NT2/D1 (cell line): ENCODE data around the gene TRIM47.
A peak's percentile ranks its signal among the peaks of the same experiment; 100 is the strongest.
"Not testable (repeated sequence)": the region's sequence is repeated elsewhere in the genome, so short reads cannot be mapped to it uniquely, and the experiment has no call there.

Source experiments
- DNase-seq: peaks from one replicate; pipeline ENCODE4 v3.0.0-alpha.2; 2011; ENCODE audit warnings: low read depth, low spot score
- H3K27me3 ChIP-seq: 2 replicates; pipeline ENCODE4 v1.6.0; 2011; ENCODE audit warnings: mild to moderate bottlenecking; ENCODE audit not compliant: insufficient read length, insufficient read depth
- H3K36me3 ChIP-seq: 2 replicates; pipeline ENCODE4 v1.6.1; 2011; ENCODE audit warnings: mild to moderate bottlenecking, low read length, mixed read lengths; ENCODE audit not compliant: insufficient read depth, insufficient read length
- H3K4me1 ChIP-seq: 2 replicates; pipeline ENCODE4 v1.5.1; 2011; ENCODE audit not compliant: insufficient read depth, insufficient read length
- H3K4me3 ChIP-seq: 2 replicates; pipeline ENCODE4 v1.5.1; 2011; ENCODE audit warnings: low read depth; ENCODE audit not compliant: insufficient read length
- H3K9ac ChIP-seq: 2 replicates; pipeline ENCODE4 v1.6.0; 2011; ENCODE audit warnings: low read depth; ENCODE audit not compliant: insufficient read length
- H3K9me3 ChIP-seq: 2 replicates; pipeline ENCODE4 v1.5.1; 2011; ENCODE audit warnings: mild to moderate bottlenecking, low read length; ENCODE audit not compliant: insufficient read depth
- SUZ12 ChIP-seq: IDR thresholded peaks from 2 replicates; pipeline ENCODE4 v1.6.1; 2011; ENCODE audit not compliant: insufficient read length, insufficient read depth; ENCODE audit errors: extremely low read depth
- YY1 ChIP-seq: IDR thresholded peaks from 2 replicates; pipeline ENCODE4 v1.6.1; 2011; ENCODE audit not compliant: insufficient read length, insufficient read depth
- ZNF274 ChIP-seq: IDR thresholded peaks from 2 replicates; pipeline ENCODE4 v1.6.1; 2011; ENCODE audit warnings: mild to moderate bottlenecking, low read depth, low read length

Gene TRIM47

DNA sequence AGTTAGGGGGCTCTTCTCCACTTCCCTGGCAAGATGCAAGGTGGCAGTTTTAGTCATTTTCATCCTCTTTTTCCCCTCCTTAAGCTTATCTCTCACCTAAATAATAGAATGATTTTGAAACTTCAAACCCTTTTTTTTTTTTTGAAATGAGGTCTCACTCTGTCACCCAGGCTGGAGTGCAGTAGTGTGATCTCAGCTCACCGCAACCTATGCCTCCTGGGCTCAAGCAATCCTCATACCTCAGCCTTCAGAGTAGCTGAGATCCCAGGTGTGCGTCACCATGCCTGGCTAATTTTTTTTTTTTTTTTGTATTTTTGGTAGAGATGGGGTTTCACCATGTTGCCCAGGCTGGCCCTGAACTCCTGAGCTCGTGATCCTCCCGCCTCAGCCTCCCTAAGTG is 13.5 kb downstream of the TRIM47 start:
- H3K27me3 ChIP-seq, H3K4me1 ChIP-seq, H3K9me3 ChIP-seq, H3K4me3 ChIP-seq, DNase-seq, H3K36me3 ChIP-seq, H3K9ac ChIP-seq: not testable (repeated sequence)

DNA sequence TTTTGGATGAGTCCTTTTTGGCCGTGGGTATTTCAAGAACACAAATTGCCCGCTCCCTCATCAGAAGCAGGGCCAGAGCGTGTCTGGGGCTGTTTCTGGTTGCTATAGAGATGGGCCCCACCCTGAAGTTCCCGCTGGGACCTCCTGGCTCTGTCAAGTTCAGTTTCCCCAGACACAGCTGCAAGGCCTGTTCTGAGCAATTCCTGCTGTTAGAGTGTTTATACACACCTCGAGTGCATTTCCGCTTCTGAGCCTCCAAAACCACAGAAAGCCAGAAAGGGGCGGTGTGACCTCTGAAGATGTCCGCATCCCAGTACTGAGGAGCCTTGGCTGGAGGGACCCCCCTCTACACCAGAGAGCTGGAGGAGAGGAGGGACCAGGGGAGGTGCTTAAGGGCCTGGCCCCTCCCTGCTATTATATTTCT is 13.9 kb downstream of the TRIM47 start:
- Histone ChIP-seq H3K9me3 (no peaks in the 10 kb centered on the region), H3K27me3 (no peaks in the 10 kb centered on the region), H3K4me1 (peaks cover 8% of the 10 kb centered on the region), H3K9ac (no peak overlapping the region), H3K4me3 (no peak overlapping the region), H3K36me3 (no peaks in the 10 kb centered on the region)
- DNase-seq: no peak
- TF ChIP-seq YY1: no peak

DNA sequence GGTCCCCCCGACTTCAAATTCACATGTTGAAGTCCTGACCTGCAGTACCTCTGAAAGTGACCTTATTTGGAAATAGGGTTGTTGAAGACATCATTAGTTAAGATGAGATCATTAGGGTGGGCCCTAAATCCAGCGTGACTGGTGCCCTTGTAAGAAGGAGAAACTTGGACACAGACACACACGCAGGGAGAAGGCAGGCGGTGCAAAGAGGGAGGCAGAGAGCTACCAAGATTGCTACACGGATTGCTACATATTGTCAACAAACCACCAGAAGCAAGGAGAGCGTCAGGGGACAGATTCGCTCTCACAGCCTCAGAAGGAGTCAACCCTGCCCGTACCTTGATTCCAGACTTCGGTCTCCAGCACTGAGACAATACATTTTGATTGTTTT is 16.5 kb downstream of the TRIM47 start:
- Histone ChIP-seq H3K4me1 (peaks cover 10% of the 10 kb centered on the region), H3K36me3 (no peaks in the 10 kb centered on the region), H3K9me3 (no peaks in the 10 kb centered on the region), H3K4me3 (no peak overlapping the region), H3K9ac (no peak overlapping the region), H3K27me3 (no peaks in the 10 kb centered on the region)
- TF ChIP-seq ZNF274 (no peak), SUZ12 (no peak), YY1 (no peak)
- no peak for DNase-seq

DNA sequence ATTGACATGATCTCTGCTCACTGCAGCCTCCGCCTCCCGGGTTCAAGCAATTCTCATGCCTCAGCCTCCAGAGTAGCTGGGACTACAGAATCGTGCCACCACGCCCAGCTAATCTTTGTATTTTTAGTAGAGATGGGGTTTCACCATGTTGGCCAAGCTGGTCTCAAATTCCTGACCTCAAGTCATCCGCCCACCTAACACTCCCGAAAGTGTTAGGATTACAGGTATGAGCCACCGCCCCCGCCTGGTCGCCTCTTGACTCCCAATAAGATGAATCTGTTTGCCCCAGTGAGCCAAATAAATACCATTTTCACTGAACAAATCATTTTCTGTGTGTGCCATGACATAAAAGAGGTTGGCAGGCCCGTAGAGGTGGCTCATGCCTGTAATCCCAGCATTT is 19.0 kb downstream of the TRIM47 start:
- not testable (repeated sequence) for H3K4me1 ChIP-seq, H3K36me3 ChIP-seq, H3K9me3 ChIP-seq, H3K4me3 ChIP-seq, H3K27me3 ChIP-seq, H3K9ac ChIP-seq, DNase-seq

DNA sequence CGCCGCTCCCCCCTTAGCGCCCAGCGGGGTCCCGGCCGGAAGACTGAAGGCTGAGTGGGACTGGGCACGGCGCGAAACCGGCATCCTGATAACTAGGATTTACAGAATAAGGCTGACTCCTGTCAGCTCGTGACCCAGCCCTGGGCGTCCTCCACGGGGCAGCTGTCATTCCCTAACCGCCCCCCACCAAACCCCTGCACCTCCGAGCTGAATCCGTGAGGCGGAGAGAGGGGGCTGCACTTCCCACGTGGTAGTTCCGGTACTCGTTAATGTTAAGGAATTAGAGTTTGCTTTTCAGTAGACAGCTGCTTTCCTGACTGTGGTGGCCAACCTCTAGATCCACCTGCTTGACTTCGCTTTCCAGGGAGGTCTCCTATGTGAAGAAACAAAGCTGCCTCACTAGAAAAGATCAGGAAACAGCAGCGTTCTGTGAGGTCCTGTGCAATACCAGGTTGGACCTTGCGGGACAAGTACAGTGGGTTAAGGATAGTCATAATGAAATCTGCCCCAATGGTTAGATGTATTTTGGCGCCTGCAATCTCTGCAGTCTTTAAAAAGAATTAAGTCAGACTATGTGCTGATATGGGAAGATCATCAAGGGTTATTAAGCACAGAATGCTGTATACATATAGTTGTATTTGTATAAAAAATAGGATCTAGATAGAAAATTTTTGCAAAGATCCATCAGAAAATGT is 22.2 kb downstream of the TRIM47 start:
- H3K9me3 ChIP-seq: no peaks in the 10 kb centered on the region
- H3K4me1 ChIP-seq: peaks cover 2% of the 10 kb centered on the region
- no peak for DNase-seq

DNA sequence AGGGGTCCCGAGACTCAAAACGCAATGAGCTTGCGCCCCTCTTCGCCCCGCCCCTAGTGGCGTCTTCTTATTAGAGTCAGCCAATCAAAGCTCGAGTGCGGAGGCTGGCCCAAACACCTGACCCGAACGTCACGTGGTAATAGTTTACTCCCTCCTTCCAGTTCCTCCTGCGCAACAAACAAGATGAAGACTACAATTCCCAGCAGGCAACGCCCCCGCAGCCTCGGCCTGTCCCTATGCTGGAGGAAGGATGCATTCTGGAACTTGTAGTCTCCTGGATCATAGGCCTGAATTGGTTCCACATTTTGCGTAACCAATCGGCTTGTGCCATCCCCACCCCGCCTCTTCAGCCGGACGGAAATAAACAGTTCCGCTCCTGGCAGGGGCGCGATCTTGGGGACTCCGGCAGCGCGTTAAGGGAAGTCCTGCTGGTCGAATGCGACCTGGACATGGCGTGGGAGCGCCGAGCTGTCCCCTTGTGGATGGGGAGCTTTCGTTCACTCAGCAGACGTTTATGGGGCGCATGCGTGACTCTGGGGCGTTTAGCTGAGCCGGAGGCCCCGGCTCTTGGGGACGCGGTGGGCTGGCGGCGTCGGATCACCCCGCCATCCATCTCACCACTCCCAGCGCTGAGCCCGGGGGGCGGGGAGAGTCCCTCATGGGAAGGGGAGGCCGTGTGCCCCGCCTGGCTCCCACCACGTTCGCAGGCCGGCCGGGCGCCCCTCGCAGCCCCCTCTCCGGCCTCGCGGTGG is 22.9 kb downstream of the TRIM47 start, which contains the start of gene WBP2:
WBP2 (minus strand) TSS at position 26 of the 752 bp plus-strand sequence. CDS start 38 bp downstream, outside the sequence.
- peak; percentile 98 for DNase-seq
- H3K9ac ChIP-seq: peak within 1 kb of the TSS; percentile 98
- no peaks in the 10 kb centered on the region for H3K27me3 ChIP-seq
- peaks cover 17% of the 10 kb centered on the region for H3K36me3 ChIP-seq
- H3K9me3 ChIP-seq: no peaks in the 10 kb centered on the region
- TF ChIP-seq YY1 (peak; percentile 5), SUZ12 (no peak), ZNF274 (no peak)
- H3K4me1 ChIP-seq: peaks cover 2% of the 10 kb centered on the region
- peak within 1 kb of the TSS; percentile 96 for H3K4me3 ChIP-seq

More for the DNA sequence above, 22.2 kb downstream of the TRIM47 start:
- Histone ChIP-seq H3K36me3 (peaks cover 9% of the 10 kb centered on the region), H3K4me3 (peak overlapping the region; percentile 96), H3K9ac (peak overlapping the region; percentile 98), H3K27me3 (no peaks in the 10 kb centered on the region)
- TF ChIP-seq SUZ12 (no peak), ZNF274 (no peak), YY1 (no peak)

DNA sequence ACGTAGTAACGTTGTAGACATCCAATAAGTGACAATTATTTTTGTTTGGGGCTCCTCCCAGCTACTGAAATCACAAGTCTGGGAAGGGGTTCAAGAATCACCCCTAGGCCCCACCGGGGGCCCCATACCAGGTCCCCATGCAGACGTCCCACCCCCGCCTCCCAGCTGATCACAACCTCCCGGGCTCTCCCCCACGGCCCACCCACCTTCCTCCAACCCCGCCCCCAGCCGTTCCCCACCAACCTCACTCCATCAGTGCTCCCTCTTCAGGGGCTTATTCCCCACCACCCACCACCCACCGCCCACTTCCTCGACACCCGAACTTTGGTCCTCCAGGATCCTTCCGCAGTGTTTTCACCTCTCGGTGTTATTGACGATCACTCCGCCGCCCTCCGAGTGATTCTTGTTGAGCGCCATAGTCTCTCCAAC is 23.5 kb downstream of the TRIM47 start:
- no peak for DNase-seq

More for the DNA sequence above, 23.5 kb downstream of the TRIM47 start:
- Histone ChIP-seq H3K9ac (peak overlapping the region; percentile 63), H3K36me3 (peaks cover 20% of the 10 kb centered on the region), H3K4me3 (peak overlapping the region; percentile 55), H3K9me3 (no peaks in the 10 kb centered on the region), H3K27me3 (no peaks in the 10 kb centered on the region), H3K4me1 (peaks cover 2% of the 10 kb centered on the region)
- no peak for TF ChIP-seq ZNF274
- no peak for TF ChIP-seq YY1
- TF ChIP-seq SUZ12: no peak
